Esophagus (tissue), 2 donors: Measurements from ENCODE around the gene MRC1. TPM values are rescaled to one million over a fixed set of nuclear protein-coding genes. Genes with fewer than 3 reads are reported as not detected.

ENCODE experiments used
- H3K27ac ChIP-seq, 2 donors: one replicate each; pipeline ENCODE4 v1.5.1; 2013; ENCODE audit warnings: low read depth in 2 of 2, mild to moderate bottlenecking in 2 of 2, inconsistent platforms in 1 of 2, low read length in 1 of 2, moderate library complexity in 1 of 2
- H3K27me3 ChIP-seq, 2 donors: one replicate each; pipeline ENCODE4 v1.6.1; 2013; ENCODE audit warnings: low read length in 2 of 2, control low read depth in 1 of 2, mild to moderate bottlenecking in 1 of 2; ENCODE audit not compliant: insufficient read depth in 2 of 2, control insufficient read depth in 1 of 2
- H3K36me3 ChIP-seq, 2 donors: one replicate each; pipeline ENCODE4 v1.6.1; 2013; ENCODE audit warnings: low read length in 1 of 2; ENCODE audit not compliant: control insufficient read depth in 2 of 2, insufficient read depth in 2 of 2
- H3K4me1 ChIP-seq, 2 donors: one replicate each; pipeline ENCODE4 v1.6.1; 2013; ENCODE audit warnings: low read length in 1 of 2; ENCODE audit not compliant: control insufficient read depth in 2 of 2, insufficient read depth in 2 of 2
- H3K4me3 ChIP-seq, 2 donors: one replicate each; pipeline ENCODE4 v1.5.1; 2013; ENCODE audit warnings: low read length in 2 of 2, mild to moderate bottlenecking in 2 of 2, low read depth in 1 of 2, moderate library complexity in 1 of 2
- H3K9me3 ChIP-seq, 2 donors: one replicate each; pipeline ENCODE4 v1.6.1; 2013; ENCODE audit warnings: mild to moderate bottlenecking in 2 of 2, low read depth in 1 of 2, low read length in 1 of 2, moderate library complexity in 1 of 2; ENCODE audit not compliant: control insufficient read depth in 2 of 2, insufficient read depth in 1 of 2
- WGBS, 2 donors: extraction: QIAGEN DNeasy Blood & Tissue Kit; methylation state at CpG; one replicate each; pipeline ENCODE4 v1.1.7; 2013; 5-methylcytosine and 5-hydroxymethylcytosine counted together
- polyA plus RNA-seq, 2 donors: library from polyadenylated mRNA; stranded (reverse); fragments of 200-250 nt; gene quantifications; one replicate each; pipeline ENCODE4 v1.2.3, GENCODE V29; 2013
- donor health status: healthy with polysubstance abuse.
- donor health status: Bipolar disorder and iron deficiency.

The MRC1 gene
- polyA plus RNA-seq, 2 donors, result 0.90 to 1.0 TPM

- H3K27ac ChIP-seq, result no peak overlapping the region
- H3K36me3 ChIP-seq, result no peaks in the 10 kb centered on the region
- H3K4me1 ChIP-seq, result no peaks in the 10 kb centered on the region
- H3K4me3 ChIP-seq, result no peak overlapping the region
- no peaks in the 10 kb centered on the region for H3K27me3 ChIP-seq
- WGBS, 2 donors, result 43 to 71% methylated on average over 1 of the region's 1 CpG
- H3K9me3 ChIP-seq, result no peaks in the 10 kb centered on the region
Observed at GRCh38 chr10:17906002-17906401, 96.9 kb downstream of the MRC1 start.

- WGBS, 2 donors, result 58 to 79% methylated on average over 4 of the region's 4 CpGs
- no peaks in the 10 kb centered on the region for H3K9me3 ChIP-seq
- H3K4me1 ChIP-seq, result no peaks in the 10 kb centered on the region
- no peaks in the 10 kb centered on the region for H3K27me3 ChIP-seq
- no peak overlapping the region for H3K4me3 ChIP-seq
- H3K27ac ChIP-seq, result no peak overlapping the region
- H3K36me3 ChIP-seq, result no peaks in the 10 kb centered on the region
Observed at GRCh38 chr10:17907641-17908040, 98.5 kb downstream of the MRC1 start.

GRCh38 chr10:17910125-17910789 is 101.1 kb downstream of the MRC1 start:
- 21 to 24% methylated on average over 12 of the region's 12 CpGs for WGBS, 2 donors
- no peaks in the 10 kb centered on the region for H3K9me3 ChIP-seq
- no peaks in the 10 kb centered on the region for H3K36me3 ChIP-seq
- H3K4me3 ChIP-seq, result no peak overlapping the region
- H3K27me3 ChIP-seq, result no peaks in the 10 kb centered on the region
- H3K27ac ChIP-seq, result no peak overlapping the region
- no peaks in the 10 kb centered on the region for H3K4me1 ChIP-seq

- Histone ChIP-seq H3K4me3 (no peak overlapping the region), H3K27me3 (no peaks in the 10 kb centered on the region), H3K4me1 (no peaks in the 10 kb centered on the region), H3K27ac (no peak overlapping the region), H3K9me3 (no peaks in the 10 kb centered on the region), H3K36me3 (no peaks in the 10 kb centered on the region)
- WGBS, 2 donors, result 41% methylated on average over 4 of the region's 4 CpGs
Observed at GRCh38 chr10:17912754-17913153, 103.6 kb downstream of the MRC1 start.

GRCh38 chr10:17913604-17914003 is 104.5 kb downstream of the MRC1 start:
- Histone ChIP-seq H3K27ac (no peak overlapping the region), H3K9me3 (no peaks in the 10 kb centered on the region), H3K27me3 (no peaks in the 10 kb centered on the region), H3K36me3 (no peaks in the 10 kb centered on the region), H3K4me1 (no peaks in the 10 kb centered on the region), H3K4me3 (no peak overlapping the region)
- WGBS, 2 donors, result 61 to 73% methylated on average over 5 of the region's 5 CpGs

- WGBS, 2 donors, result 87 to 92% methylated on average over 5 of the region's 5 CpGs
- Histone ChIP-seq H3K9me3 (no peaks in the 10 kb centered on the region), H3K27ac (no peak overlapping the region), H3K4me3 (no peak overlapping the region), H3K36me3 (no peaks in the 10 kb centered on the region), H3K27me3 (no peaks in the 10 kb centered on the region), H3K4me1 (no peaks in the 10 kb centered on the region)
Observed at GRCh38 chr10:17914169-17915045, 105.3 kb downstream of the MRC1 start.

- Histone ChIP-seq H3K27ac (no peak overlapping the region), H3K9me3 (peaks cover 0 to under 1% of the 10 kb centered on the region in 2 donors), H3K27me3 (no peaks in the 10 kb centered on the region), H3K36me3 (no peaks in the 10 kb centered on the region), H3K4me3 (no peak overlapping the region), H3K4me1 (no peaks in the 10 kb centered on the region)
- 71% methylated on average over 4 of the region's 4 CpGs for WGBS, 2 donors
Observed at GRCh38 chr10:17915181-17915580, 106.0 kb downstream of the MRC1 start.

GRCh38 chr10:17918187-17918903 is 109.2 kb downstream of the MRC1 start:
- Histone ChIP-seq H3K36me3 (no peaks in the 10 kb centered on the region), H3K4me1 (no peaks in the 10 kb centered on the region), H3K9me3 (peaks cover 0 to 4% of the 10 kb centered on the region in 2 donors), H3K27me3 (no peaks in the 10 kb centered on the region), H3K27ac (no peak overlapping the region), H3K4me3 (no peak overlapping the region)
- WGBS, 2 donors, result 74 to 77% methylated on average over 12 of the region's 12 CpGs

GRCh38 chr10:17921378-17921777 is 112.2 kb downstream of the MRC1 start:
- Histone ChIP-seq H3K4me1 (no peaks in the 10 kb centered on the region), H3K27ac (no peak overlapping the region), H3K27me3 (no peaks in the 10 kb centered on the region), H3K9me3 (peaks cover 4% of the 10 kb centered on the region in 2 donors), H3K36me3 (no peaks in the 10 kb centered on the region), H3K4me3 (no peak overlapping the region)
- 83 to 84% methylated on average over 3 of the region's 3 CpGs for WGBS, 2 donors
